MM.1S (cell line): ENCODE results near the gene CCDC73.

Experiments
- DNase-seq: peaks from one replicate; pipeline ENCODE4 v3.0.0-alpha.2; 2015
- H2AFZ ChIP-seq: fragments of 300-600 bp; sonication (generic); 2 replicates; pipeline ENCODE4 v1.6.0; 2016; ENCODE audit warnings: antibody characterized with exemption, low read length
- H3F3A ChIP-seq: fragments of 300-600 bp; sonication (generic); 2 replicates; pipeline ENCODE4 v1.6.1; 2016; ENCODE audit warnings: mild to moderate bottlenecking, antibody characterized with exemption, low read length, moderate library complexity, mixed read lengths; ENCODE audit not compliant: insufficient read depth
- H3K27ac ChIP-seq: fragments of 300-600 bp; sonication (generic); 2 replicates; pipeline ENCODE4 v1.5.1; 2016; ENCODE audit warnings: mild to moderate bottlenecking, low read length
- H3K27me3 ChIP-seq: fragments of 300-600 bp; sonication (generic); replicated peaks from 2 replicates; pipeline ENCODE4 v1.6.0; 2016; ENCODE audit warnings: low read length; ENCODE audit not compliant: insufficient read depth
- H3K36me3 ChIP-seq: fragments of 300-600 bp; sonication (generic); replicated peaks from 2 replicates; pipeline ENCODE4 v1.6.1; 2016; ENCODE audit warnings: mild to moderate bottlenecking, low read length, mixed read lengths; ENCODE audit not compliant: insufficient read depth
- H3K4me1 ChIP-seq: fragments of 300-600 bp; sonication (generic); 2 replicates; pipeline ENCODE4 v1.6.1; 2016; ENCODE audit warnings: low read length, mixed read lengths
- H3K4me2 ChIP-seq: fragments of 300-600 bp; sonication (generic); 2 replicates; pipeline ENCODE4 v1.6.0; 2016; ENCODE audit warnings: low read depth, low read length
- H3K4me3 ChIP-seq: fragments of 300-600 bp; sonication (generic); 2 replicates; pipeline ENCODE4 v1.5.1; 2016; ENCODE audit warnings: low read length, mixed read lengths
- H3K79me2 ChIP-seq: fragments of 300-600 bp; sonication (generic); 2 replicates; pipeline ENCODE4 v1.6.1; 2016; ENCODE audit warnings: mixed run types, low read length, mixed read lengths
- H3K9ac ChIP-seq: fragments of 300-600 bp; sonication (generic); 2 replicates; pipeline ENCODE4 v1.6.1; 2016; ENCODE audit warnings: low read length, mixed read lengths
- H3K9me2 ChIP-seq: fragments of 300-600 bp; sonication (generic); replicated peaks from 2 replicates; pipeline ENCODE4 v1.6.1; 2016; ENCODE audit warnings: mild to moderate bottlenecking, low read length, mixed read lengths; ENCODE audit not compliant: insufficient read depth
- H3K9me3 ChIP-seq: fragments of 300-600 bp; sonication (generic); replicated peaks from 2 replicates; pipeline ENCODE4 v1.6.1; 2016; ENCODE audit warnings: mild to moderate bottlenecking, low read length, mixed read lengths; ENCODE audit not compliant: insufficient read depth
- H4K20me1 ChIP-seq: fragments of 300-600 bp; sonication (generic); 2 replicates; pipeline ENCODE4 v1.6.1; 2016; ENCODE audit warnings: mild to moderate bottlenecking, low read length, moderate library complexity, mixed read lengths; ENCODE audit not compliant: insufficient read depth
- EZH2 ChIP-seq: fragments of 300-600 bp; sonication (generic); optimal IDR thresholded peaks from 2 replicates; pipeline ENCODE3; 2017; ENCODE audit warnings: low read depth, mild to moderate bottlenecking, antibody characterized with exemption, low read length, mixed read lengths
- EZH2phosphoT487 ChIP-seq: fragments of 300-600 bp; sonication (generic); IDR thresholded peaks from 2 replicates; pipeline ENCODE4 v1.6.1; 2018; ENCODE audit warnings: antibody characterized with exemption, low read length
- TF ChIP-seq, protein P1 (sequence below): fragments of 300-600 bp; sonication (generic); IDR thresholded peaks from 2 replicates; pipeline ENCODE4 v1.5.1; 2016; ENCODE audit warnings: antibody characterized with exemption, low read length, mixed read lengths

CCDC73 gene

DNA sequence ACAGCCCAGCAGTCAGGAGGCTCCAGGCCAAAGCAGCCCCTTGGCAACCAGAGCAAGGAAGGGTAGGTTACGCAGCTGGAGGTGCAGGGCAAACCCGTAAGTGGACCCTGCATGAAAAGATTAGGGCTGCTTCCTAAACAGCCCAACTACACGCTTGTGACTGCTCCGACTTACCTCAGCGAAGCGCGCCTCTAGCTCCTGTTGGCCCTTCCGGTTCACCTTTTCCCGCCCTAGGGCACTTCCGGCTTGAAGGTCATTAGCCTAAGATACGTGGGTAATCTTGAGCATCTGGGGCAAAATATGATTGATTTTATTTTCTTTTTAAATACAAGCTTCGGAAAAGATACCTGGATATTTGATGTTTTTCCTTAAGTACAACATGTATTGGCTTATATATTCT lies at the start of gene CCDC73:
TSS of gene CCDC73 (minus strand) at position 224 of the 400 bp plus-strand sequence. CDS start 34,419 bp downstream, outside the sequence.
- Histone ChIP-seq H3K79me2 (no peaks in the 10 kb centered on the region), H4K20me1 (no peaks in the 10 kb centered on the region), H3K4me1 (no peaks in the 10 kb centered on the region), H3K9me2 (no peaks in the 10 kb centered on the region), H2AFZ (no peak within 1 kb of the TSS), H3K9me3 (no peaks in the 10 kb centered on the region), H3K36me3 (no peaks in the 10 kb centered on the region), H3K9ac (no peak within 1 kb of the TSS), H3K27me3 (no peaks in the 10 kb centered on the region), H3K4me3 (no peak within 1 kb of the TSS), H3K27ac (no peak within 1 kb of the TSS), H3K4me2 (no peak within 1 kb of the TSS), H3F3A (no peaks in the 10 kb centered on the region)
- DNase-seq, result no peak
- TF ChIP-seq EZH2phosphoT487 (no peak), EZH2 (no peak)
- TF ChIP-seq, protein P1, sequence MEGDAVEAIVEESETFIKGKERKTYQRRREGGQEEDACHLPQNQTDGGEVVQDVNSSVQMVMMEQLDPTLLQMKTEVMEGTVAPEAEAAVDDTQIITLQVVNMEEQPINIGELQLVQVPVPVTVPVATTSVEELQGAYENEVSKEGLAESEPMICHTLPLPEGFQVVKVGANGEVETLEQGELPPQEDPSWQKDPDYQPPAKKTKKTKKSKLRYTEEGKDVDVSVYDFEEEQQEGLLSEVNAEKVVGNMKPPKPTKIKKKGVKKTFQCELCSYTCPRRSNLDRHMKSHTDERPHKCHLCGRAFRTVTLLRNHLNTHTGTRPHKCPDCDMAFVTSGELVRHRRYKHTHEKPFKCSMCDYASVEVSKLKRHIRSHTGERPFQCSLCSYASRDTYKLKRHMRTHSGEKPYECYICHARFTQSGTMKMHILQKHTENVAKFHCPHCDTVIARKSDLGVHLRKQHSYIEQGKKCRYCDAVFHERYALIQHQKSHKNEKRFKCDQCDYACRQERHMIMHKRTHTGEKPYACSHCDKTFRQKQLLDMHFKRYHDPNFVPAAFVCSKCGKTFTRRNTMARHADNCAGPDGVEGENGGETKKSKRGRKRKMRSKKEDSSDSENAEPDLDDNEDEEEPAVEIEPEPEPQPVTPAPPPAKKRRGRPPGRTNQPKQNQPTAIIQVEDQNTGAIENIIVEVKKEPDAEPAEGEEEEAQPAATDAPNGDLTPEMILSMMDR, result no peak

DNA sequence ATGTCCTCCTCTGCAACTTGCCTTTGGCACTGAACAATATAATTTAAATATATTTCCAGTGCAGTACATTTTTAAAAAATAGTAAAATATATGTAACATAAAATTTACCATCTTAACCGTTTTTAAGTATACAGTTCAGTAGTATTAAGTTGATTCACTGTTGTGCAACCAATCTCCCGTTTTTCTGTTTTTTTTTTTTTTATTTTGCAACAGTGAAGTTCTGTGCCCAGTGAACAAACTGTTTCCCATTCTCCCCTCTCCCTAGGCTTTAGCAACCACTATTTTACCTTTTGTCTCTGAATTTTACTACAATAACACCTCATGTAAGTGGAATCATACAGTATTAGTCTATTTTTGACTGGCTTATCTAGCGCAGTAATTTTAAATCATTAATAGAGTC lies 49.1 kb upstream of the CCDC73 start:
- no peak overlapping the region for H3K9ac ChIP-seq
- H3K4me2 ChIP-seq, result no peak overlapping the region
- no peak for DNase-seq
- no peaks in the 10 kb centered on the region for H3K9me2 ChIP-seq
- no peak overlapping the region for H3K27ac ChIP-seq
- H3F3A ChIP-seq, result no peaks in the 10 kb centered on the region
- H3K9me3 ChIP-seq, result no peaks in the 10 kb centered on the region
- H2AFZ ChIP-seq, result no peak overlapping the region
- no peaks in the 10 kb centered on the region for H4K20me1 ChIP-seq
- no peak overlapping the region for H3K4me3 ChIP-seq
- peaks cover 15% of the 10 kb centered on the region; the same call in 1 of the 2 replicates for H3K4me1 ChIP-seq
- H3K27me3 ChIP-seq, result no peaks in the 10 kb centered on the region
- no peaks in the 10 kb centered on the region; the same call in 1 of the 2 replicates for H3K36me3 ChIP-seq
- no peaks in the 10 kb centered on the region for H3K79me2 ChIP-seq
- TF ChIP-seq EZH2phosphoT487 (no peak), EZH2 (no peak)
- TF ChIP-seq, protein P1, result no peak

DNA sequence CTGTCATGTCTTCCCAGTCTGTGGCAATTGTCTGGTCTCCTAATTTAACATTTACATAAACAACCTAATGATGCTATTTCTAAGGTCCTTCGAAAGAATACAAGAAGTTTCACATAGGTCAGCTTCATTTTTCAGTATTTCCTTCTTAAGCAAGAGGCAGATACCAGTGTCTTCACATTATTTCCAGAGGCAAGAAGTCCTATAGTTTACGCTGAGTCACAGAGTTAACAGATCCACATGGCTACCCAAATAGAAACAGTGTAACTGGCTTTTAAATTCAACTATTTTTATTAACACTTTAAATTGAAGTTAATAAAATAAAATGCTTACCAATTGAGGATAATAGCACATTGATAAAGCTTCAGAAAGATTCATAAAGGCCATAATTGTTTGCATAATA lies 46.1 kb upstream of the CCDC73 start:
- Histone ChIP-seq H3K9me2 (no peaks in the 10 kb centered on the region), H3F3A (no peaks in the 10 kb centered on the region), H3K4me1 (0 out of 2 replicates have a peak, but pooled peaks cover 3% of the 10 kb centered on the region), H3K79me2 (no peaks in the 10 kb centered on the region), H3K9me3 (no peaks in the 10 kb centered on the region), H3K4me3 (no peak overlapping the region), H3K27me3 (no peaks in the 10 kb centered on the region), H4K20me1 (no peaks in the 10 kb centered on the region), H3K4me2 (no peak overlapping the region), H3K27ac (no peak overlapping the region), H3K9ac (no peak overlapping the region), H2AFZ (no peak overlapping the region), H3K36me3 (no peaks in the 10 kb centered on the region; the same call in 1 of the 2 replicates)
- DNase-seq, result no peak
- TF ChIP-seq, protein P1, result no peak
- TF ChIP-seq EZH2phosphoT487, result no peak
- TF ChIP-seq EZH2, result no peak
